Lower leg skin (tissue), 4 donors: ENCODE measurements around the gene CSNK1G1. TPM values are rescaled to one million over a fixed set of nuclear protein-coding genes. Genes with fewer than 3 reads are reported as not detected.
"Not testable (repeated sequence)": the region's sequence is repeated elsewhere in the genome, so short reads cannot be mapped to it uniquely, and the experiment has no call there.

Experiments
- DNase-seq, 2 donors: peaks; one replicate each; pipeline ENCODE4 v3.0.0-alpha.2; 2019; ENCODE audit warnings: low spot score in 2 of 2
- H3K4me3 ChIP-seq: fragments of 200-600 bp; sonication (generic); 2 replicates; pipeline ENCODE4 v1.5.1; 2017; ENCODE audit warnings: mild to moderate bottlenecking, low read depth; ENCODE audit not compliant: poor library complexity, severe bottlenecking
- POLR2A ChIP-seq, 2 donors: fragments of 450-650 bp; IDR thresholded peaks; one replicate each; pipeline ENCODE4 v1.6.1; 2016 to 2017; ENCODE audit warnings: antibody characterized with exemption in 2 of 2, mild to moderate bottlenecking in 1 of 2, moderate library complexity in 1 of 2
- WGBS, 2 donors: methylation state at CpG; one replicate each; pipeline ENCODE4 v1.1.5; 2018; 5-methylcytosine and 5-hydroxymethylcytosine counted together
- intact Hi-C: fragments of 100-400 bp; cut with DNase I; formaldehyde crosslinking; loops from one replicate; pipeline ENCODE4 v1.15.0; 2023; ENCODE audit warnings: low total_unique reads
- total RNA-seq, 4 donors: library from RNA; depleted of rRNA; stranded (reverse); fragments of >200 nt; gene quantifications; one replicate each; pipeline ENCODE4 v1.1.0, GENCODE V29; 2016
- TF ChIP-seq, protein P1 (sequence below), 3 donors: fragments of 450-650 bp; IDR thresholded peaks; one replicate each; pipeline ENCODE4 v1.5.1; 2016; ENCODE audit warnings: antibody characterized with exemption in 3 of 3, mild to moderate bottlenecking in 3 of 3, moderate library complexity in 2 of 3

CSNK1G1 gene
- total RNA-seq = 10 to 100 TPM; 11.9 to 16.7 (median 14.1) TPM

DNA sequence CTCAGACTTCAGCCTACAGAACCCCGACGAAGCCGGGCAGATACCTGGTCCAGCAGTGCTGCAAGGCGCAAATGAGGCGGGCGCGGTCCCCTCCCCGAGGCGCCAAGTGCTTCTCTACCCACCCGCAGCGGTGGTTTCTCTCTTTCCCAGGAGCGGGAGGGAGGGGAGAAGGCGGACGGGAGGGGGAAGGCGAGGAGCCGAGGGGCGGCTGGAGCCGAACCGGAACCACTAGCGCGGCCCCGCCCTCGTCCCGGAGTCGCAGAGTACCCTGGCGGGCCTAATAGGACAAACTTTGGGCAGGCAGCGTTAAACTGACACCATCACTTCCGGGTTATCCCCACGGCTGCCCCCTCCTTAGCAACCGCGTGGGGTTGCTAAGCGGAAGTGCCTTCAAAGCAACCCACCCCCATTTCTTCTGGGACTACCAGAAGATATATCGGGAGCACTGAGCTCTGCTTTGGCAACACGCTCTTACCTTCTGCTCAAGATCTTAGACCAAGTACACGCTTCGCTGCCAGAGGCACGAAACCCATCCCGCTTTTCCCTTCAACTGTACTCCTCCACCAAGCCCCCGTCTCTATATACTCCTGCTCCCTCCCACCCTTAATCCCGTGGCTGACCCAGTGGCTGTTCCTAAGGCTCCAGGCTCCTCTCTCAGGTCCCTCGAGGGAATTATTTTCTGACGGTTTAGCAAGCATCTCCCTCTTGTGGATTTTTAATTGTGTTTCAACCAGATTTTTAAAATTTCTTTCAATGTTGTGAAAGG is at the start of gene CSNK1G1:
CSNK1G1 (minus strand) TSS at position 230 of the 766 bp plus-strand sequence. CDS start 55,674 bp downstream, outside the sequence.
- intact Hi-C loops = no loop called here
- TF ChIP-seq POLR2A (IDR thresholded peaks at IDR 0.05) = no peak
- TF ChIP-seq, protein P1, sequence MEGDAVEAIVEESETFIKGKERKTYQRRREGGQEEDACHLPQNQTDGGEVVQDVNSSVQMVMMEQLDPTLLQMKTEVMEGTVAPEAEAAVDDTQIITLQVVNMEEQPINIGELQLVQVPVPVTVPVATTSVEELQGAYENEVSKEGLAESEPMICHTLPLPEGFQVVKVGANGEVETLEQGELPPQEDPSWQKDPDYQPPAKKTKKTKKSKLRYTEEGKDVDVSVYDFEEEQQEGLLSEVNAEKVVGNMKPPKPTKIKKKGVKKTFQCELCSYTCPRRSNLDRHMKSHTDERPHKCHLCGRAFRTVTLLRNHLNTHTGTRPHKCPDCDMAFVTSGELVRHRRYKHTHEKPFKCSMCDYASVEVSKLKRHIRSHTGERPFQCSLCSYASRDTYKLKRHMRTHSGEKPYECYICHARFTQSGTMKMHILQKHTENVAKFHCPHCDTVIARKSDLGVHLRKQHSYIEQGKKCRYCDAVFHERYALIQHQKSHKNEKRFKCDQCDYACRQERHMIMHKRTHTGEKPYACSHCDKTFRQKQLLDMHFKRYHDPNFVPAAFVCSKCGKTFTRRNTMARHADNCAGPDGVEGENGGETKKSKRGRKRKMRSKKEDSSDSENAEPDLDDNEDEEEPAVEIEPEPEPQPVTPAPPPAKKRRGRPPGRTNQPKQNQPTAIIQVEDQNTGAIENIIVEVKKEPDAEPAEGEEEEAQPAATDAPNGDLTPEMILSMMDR (IDR thresholded peaks at IDR 0.05) = no peak
- DNase-seq = peak; percentile 93 to 98
- WGBS, 2 donors = 1% methylated on average over 36 to 38 of the region's 42 CpGs
- H3K4me3 ChIP-seq = peak within 1 kb of the TSS; percentile 99

DNA sequence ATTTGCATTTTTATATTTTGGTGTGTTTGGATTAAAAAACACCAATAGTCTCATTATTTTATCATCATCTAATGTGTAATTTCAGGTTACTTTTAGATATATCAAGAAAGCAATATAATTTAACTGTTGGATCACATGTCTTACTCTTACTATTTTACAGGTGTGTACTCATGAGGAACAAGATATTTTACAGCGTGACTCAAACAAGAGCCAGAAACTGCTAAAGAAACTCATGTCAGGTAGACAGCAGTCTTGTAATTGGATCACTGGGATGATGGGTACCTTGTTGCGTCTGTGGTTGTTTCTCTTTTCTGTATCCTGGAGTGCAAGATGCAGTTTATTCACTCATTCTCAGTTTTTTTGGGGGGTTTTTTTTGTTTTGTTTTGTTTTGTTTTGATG is 44.6 kb upstream of the CSNK1G1 start:
- intact Hi-C loops = no loop called here
- 96 to 97% methylated on average over 2 of the region's 2 CpGs for WGBS, 2 donors
- TF ChIP-seq POLR2A (IDR thresholded peaks at IDR 0.05) = no peak
- TF ChIP-seq, protein P1 (IDR thresholded peaks at IDR 0.05) = no peak
- no peak for DNase-seq
- H3K4me3 ChIP-seq = no peak overlapping the region

DNA sequence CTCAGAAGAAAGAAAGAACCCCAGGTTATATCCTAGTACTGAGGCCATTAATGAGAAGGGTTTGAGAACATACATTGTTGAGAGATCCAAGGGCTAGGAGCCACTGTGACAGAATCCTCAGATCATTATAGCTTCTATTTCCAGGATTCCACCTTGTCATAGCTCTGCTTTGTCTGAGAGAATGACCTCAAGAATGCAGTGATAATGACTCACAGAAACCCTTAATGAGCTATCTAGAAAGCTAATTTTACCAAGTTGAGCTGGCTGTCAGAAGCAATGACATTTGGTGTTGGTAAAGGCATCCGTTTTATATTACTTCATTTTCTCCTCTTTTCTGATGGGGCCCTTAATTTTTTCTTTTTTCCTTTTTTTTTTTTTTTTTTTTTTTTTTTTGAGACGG is 42.6 kb upstream of the CSNK1G1 start:
- WGBS, 2 donors = 94 to 97% methylated on average over 2 of the region's 2 CpGs
- intact Hi-C loops = no loop called here
- no peak for DNase-seq
- TF ChIP-seq POLR2A (IDR thresholded peaks at IDR 0.05) = no peak
- TF ChIP-seq, protein P1 (IDR thresholded peaks at IDR 0.05) = no peak
- no peak overlapping the region for H3K4me3 ChIP-seq

DNA sequence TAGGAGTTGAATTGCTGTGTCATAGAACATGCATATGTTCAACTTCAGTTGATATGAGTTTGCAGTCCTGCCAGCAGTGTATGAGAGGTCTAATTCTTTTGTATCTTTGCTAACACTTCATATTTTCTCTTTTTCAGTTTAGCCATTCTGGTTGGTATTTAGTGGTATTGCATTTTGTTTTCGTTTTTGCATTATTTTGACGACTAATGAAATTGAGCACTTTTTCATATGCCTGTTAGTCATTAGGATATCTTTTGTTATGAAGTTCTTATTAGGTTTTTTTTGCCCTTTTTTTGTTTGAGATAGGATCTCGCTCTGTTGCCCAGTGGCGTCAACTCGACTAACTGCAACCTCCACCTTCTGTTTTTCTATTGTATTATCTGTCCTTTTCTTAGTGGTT is 40.8 kb upstream of the CSNK1G1 start:
- intact Hi-C loops = no loop called here
- DNase-seq = no peak
- H3K4me3 ChIP-seq = no peak overlapping the region
- TF ChIP-seq, protein P1 (IDR thresholded peaks at IDR 0.05) = no peak
- WGBS, 2 donors = 95 to 98% methylated on average over 5 of the region's 5 CpGs

DNA sequence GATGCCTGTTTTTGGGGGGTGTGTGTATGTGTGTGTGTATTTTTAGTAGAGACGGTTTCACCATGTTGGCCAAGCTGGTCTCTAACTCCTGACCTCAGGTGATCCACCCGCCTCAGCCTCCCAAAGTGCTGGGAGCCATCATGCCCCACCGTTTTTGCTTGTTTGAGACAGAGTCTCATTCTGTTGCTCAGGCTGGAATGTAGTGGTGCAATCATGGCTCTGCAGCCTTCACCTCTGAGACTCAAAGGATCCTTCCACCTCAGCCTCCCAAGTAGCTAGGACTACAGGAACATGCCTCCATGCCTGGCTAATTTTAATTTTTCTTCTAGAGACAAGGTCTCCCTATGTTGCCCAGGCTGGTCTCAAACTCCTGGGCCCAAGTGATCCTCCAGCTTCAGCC is 36.5 kb upstream of the CSNK1G1 start:
- DNase-seq, H3K4me3 ChIP-seq, intact Hi-C loops: not testable (repeated sequence)
- 87 to 89% methylated on average over 3 of the region's 3 CpGs for WGBS, 2 donors

DNA sequence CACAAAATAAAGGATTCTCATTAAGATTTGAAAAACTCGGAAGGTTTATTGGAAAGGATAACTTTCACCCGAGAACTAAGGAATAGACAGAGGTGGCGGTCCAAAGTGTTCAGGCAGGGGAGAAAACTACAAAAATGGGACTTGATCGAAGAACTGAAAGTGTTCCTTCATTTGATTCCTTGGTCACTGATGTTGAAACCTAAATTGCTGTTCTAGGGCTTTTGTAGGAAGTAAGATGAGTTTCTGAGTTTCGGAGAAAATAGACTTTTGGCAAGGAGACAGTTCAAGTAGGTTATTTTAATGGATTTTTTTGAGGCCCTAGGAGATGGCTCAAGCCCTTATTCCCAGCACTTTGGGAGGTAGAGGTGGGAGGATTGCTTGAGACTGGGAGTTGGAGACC is 33.1 kb upstream of the CSNK1G1 start:
- intact Hi-C loops = no loop called here
- no peak overlapping the region for H3K4me3 ChIP-seq
- DNase-seq = no peak
- TF ChIP-seq, protein P1 (IDR thresholded peaks at IDR 0.05) = no peak
- no peak for TF ChIP-seq POLR2A (IDR thresholded peaks at IDR 0.05)
- WGBS, 2 donors = 88 to 92% methylated on average over 5 of the region's 5 CpGs
